SU-DHL-6 (cell line): ENCODE data around the gene SNX14.

Experiments used
- H2AFZ ChIP-seq: fragments of 200-600 bp; sonication (generic); 2 replicates; pipeline ENCODE4 v1.6.1; 2014; ENCODE audit warnings: low read depth, mild to moderate bottlenecking, moderate library complexity, mixed read lengths, antibody characterized with exemption, low read length; ENCODE audit not compliant: severe bottlenecking
- H3F3A ChIP-seq: fragments of 200-600 bp; shearing (Covaris generic); 2 replicates; pipeline ENCODE4 v1.6.0; 2016; ENCODE audit warnings: antibody characterized with exemption, mild to moderate bottlenecking; ENCODE audit not compliant: insufficient read depth
- H3K27ac ChIP-seq: fragments of 200-600 bp; sonication (generic); 2 replicates; pipeline ENCODE4 v1.5.1; 2016; ENCODE audit warnings: low read depth, mild to moderate bottlenecking, low read length, moderate library complexity, mixed read lengths
- H3K27me3 ChIP-seq: fragments of 200-600 bp; sonication (generic), shearing (Covaris generic); 2 replicates; pipeline ENCODE4 v1.6.0; 2014; ENCODE audit warnings: mild to moderate bottlenecking, low read length
- H3K36me3 ChIP-seq: fragments of 200-600 bp; sonication (generic); 2 replicates; pipeline ENCODE4 v1.6.1; 2014; ENCODE audit warnings: mild to moderate bottlenecking, low read length, mixed read lengths
- H3K4me2 ChIP-seq: fragments of 300-600, 200-600 bp; shearing (Covaris generic), sonication (generic); 2 replicates; pipeline ENCODE4 v1.6.0; 2014; ENCODE audit warnings: low read length, low read depth, mild to moderate bottlenecking; ENCODE audit not compliant: poor library complexity, severe bottlenecking
- H3K4me3 ChIP-seq: fragments of 200-600 bp; sonication (generic); 2 replicates; pipeline ENCODE4 v1.5.1; 2014; ENCODE audit warnings: antibody characterized with exemption, low read length, mild to moderate bottlenecking, mixed read lengths; ENCODE audit not compliant: insufficient read depth, poor library complexity, severe bottlenecking
- H3K79me2 ChIP-seq: fragments of 200-600 bp; sonication (generic); 2 replicates; pipeline ENCODE4 v1.6.1; 2014; ENCODE audit warnings: mild to moderate bottlenecking, low read length, moderate library complexity; ENCODE audit not compliant: insufficient read depth
- H3K9ac ChIP-seq: fragments of 200-600 bp; sonication (generic); 2 replicates; pipeline ENCODE4 v1.7.0; 2014; ENCODE audit warnings: mild to moderate bottlenecking, low read length
- H3K9me2 ChIP-seq: fragments of 200-600 bp; sonication (generic); replicated peaks from 2 replicates; pipeline ENCODE4 v1.6.1; 2014; ENCODE audit warnings: low read length; ENCODE audit not compliant: insufficient read depth
- H3K9me3 ChIP-seq: fragments of 200-600 bp; sonication (generic); 2 replicates; pipeline ENCODE4 v1.6.1; 2014; ENCODE audit warnings: low read length, mixed read lengths; ENCODE audit not compliant: insufficient read depth
- H4K20me1 ChIP-seq: fragments of 200-600 bp; sonication (generic); 2 replicates; pipeline ENCODE4 v1.6.1; 2014; ENCODE audit warnings: low read depth, mild to moderate bottlenecking, antibody characterized with exemption, low read length, moderate library complexity, mixed read lengths
- CTCF ChIP-seq: fragments of 200-600 bp; sonication (generic); IDR thresholded peaks from one replicate; pipeline ENCODE4 v1.5.1; 2017; ENCODE audit warnings: antibody characterized with exemption, mild to moderate bottlenecking, low read length, moderate library complexity; ENCODE audit not compliant: insufficient read depth, poor library complexity, severe bottlenecking
- EZH2phosphoT487 ChIP-seq: fragments of 200-600 bp; sonication (generic), shearing (Covaris generic); conservative IDR thresholded peaks from 2 replicates; pipeline ENCODE4 v1.6.1; 2018; ENCODE audit warnings: mild to moderate bottlenecking, antibody characterized with exemption, low read length, moderate library complexity, mixed read lengths

Gene SNX14

GRCh38 chr6:85465762-85466161 is 127.9 kb downstream of the SNX14 start:
- Histone ChIP-seq H4K20me1 (no peaks in the 10 kb centered on the region), H3K9me2 (no peaks in the 10 kb centered on the region), H3K4me2 (no peak overlapping the region), H3K79me2 (no peaks in the 10 kb centered on the region), H3K9ac (no peak overlapping the region), H3K9me3 (no peaks in the 10 kb centered on the region), H3F3A (no peaks in the 10 kb centered on the region), H3K27me3 (no peaks in the 10 kb centered on the region), H2AFZ (no peak overlapping the region), H3K4me3 (no peak overlapping the region), H3K27ac (no peak overlapping the region), H3K36me3 (no peaks in the 10 kb centered on the region)
- TF ChIP-seq CTCF: no peak
- TF ChIP-seq EZH2phosphoT487: no peak

DNA sequence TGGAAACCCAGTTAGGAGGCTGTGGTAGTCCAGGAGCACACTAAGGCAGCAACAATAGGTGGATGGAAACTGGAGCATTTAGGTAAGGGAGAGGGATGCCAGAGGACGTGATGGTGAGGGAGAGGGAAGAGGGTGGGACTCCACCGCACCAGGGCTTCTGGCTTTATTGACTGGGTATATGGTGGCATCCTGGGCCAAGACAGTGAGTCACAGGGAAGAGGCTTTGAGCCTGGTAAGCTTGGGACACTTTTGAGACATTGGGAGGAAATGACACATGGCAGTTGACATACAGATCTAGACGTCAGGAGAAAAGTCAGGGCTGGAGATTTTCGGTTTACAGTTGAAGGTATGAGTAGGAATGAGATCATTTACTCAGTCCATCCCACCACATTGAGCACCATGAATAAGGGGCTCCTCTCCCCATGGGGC is 128.9 kb downstream of the SNX14 start:
- H3K9ac ChIP-seq: no peak overlapping the region
- no peaks in the 10 kb centered on the region for H3K27me3 ChIP-seq
- H3K27ac ChIP-seq: no peak overlapping the region
- no peak for TF ChIP-seq CTCF
- no peak for TF ChIP-seq EZH2phosphoT487
- H3K79me2 ChIP-seq: no peaks in the 10 kb centered on the region
- H3K9me3 ChIP-seq: no peaks in the 10 kb centered on the region
- H3K4me2 ChIP-seq: no peak overlapping the region
- no peaks in the 10 kb centered on the region for H4K20me1 ChIP-seq
- no peaks in the 10 kb centered on the region for H3K36me3 ChIP-seq
- no peaks in the 10 kb centered on the region for H3K9me2 ChIP-seq
- no peak overlapping the region for H2AFZ ChIP-seq
- no peaks in the 10 kb centered on the region for H3F3A ChIP-seq
- no peak overlapping the region for H3K4me3 ChIP-seq

DNA sequence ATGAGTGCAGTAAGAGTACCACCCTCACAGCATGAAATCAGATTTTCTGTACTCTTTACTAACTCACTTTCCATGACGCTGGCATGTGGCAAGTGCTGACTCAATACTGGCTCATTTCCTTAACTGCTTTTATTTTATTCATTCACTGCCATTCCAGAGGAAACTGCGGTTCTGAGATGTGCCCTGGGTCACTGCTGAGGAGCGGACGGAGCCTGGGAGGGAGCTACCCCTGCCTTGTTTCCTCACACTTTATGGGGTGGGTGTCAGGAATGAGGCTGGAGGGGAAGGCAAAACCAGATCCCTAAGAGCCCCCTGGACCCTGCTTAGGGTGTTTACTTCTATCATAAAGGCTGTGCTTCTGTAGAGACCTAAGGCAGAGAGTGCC is 129.4 kb downstream of the SNX14 start:
- TF ChIP-seq CTCF (no peak), EZH2phosphoT487 (no peak)
- Histone ChIP-seq H3K9me2 (no peaks in the 10 kb centered on the region), H3K27ac (no peak overlapping the region), H4K20me1 (no peaks in the 10 kb centered on the region), H3F3A (no peaks in the 10 kb centered on the region), H3K36me3 (no peaks in the 10 kb centered on the region), H2AFZ (no peak overlapping the region), H3K4me2 (no peak overlapping the region), H3K9me3 (no peaks in the 10 kb centered on the region), H3K4me3 (no peak overlapping the region), H3K27me3 (no peaks in the 10 kb centered on the region), H3K9ac (no peak overlapping the region), H3K79me2 (no peaks in the 10 kb centered on the region)
